SU-DHL-6 (cell line): ENCODE results near the gene VAC14.

Source experiments
- H2AFZ ChIP-seq: fragments of 200-600 bp; sonication (generic); 2 replicates; pipeline ENCODE4 v1.6.1; 2014; ENCODE audit warnings: low read depth, mild to moderate bottlenecking, moderate library complexity, mixed read lengths, antibody characterized with exemption, low read length; ENCODE audit not compliant: severe bottlenecking
- H3F3A ChIP-seq: fragments of 200-600 bp; shearing (Covaris generic); 2 replicates; pipeline ENCODE4 v1.6.0; 2016; ENCODE audit warnings: antibody characterized with exemption, mild to moderate bottlenecking; ENCODE audit not compliant: insufficient read depth
- H3K27ac ChIP-seq: fragments of 200-600 bp; sonication (generic); 2 replicates; pipeline ENCODE4 v1.5.1; 2016; ENCODE audit warnings: low read depth, mild to moderate bottlenecking, low read length, moderate library complexity, mixed read lengths
- H3K27me3 ChIP-seq: fragments of 200-600 bp; sonication (generic), shearing (Covaris generic); 2 replicates; pipeline ENCODE4 v1.6.0; 2014; ENCODE audit warnings: mild to moderate bottlenecking, low read length
- H3K36me3 ChIP-seq: fragments of 200-600 bp; sonication (generic); 2 replicates; pipeline ENCODE4 v1.6.1; 2014; ENCODE audit warnings: mild to moderate bottlenecking, low read length, mixed read lengths
- H3K4me2 ChIP-seq: fragments of 300-600, 200-600 bp; shearing (Covaris generic), sonication (generic); 2 replicates; pipeline ENCODE4 v1.6.0; 2014; ENCODE audit warnings: low read length, low read depth, mild to moderate bottlenecking; ENCODE audit not compliant: poor library complexity, severe bottlenecking
- H3K4me3 ChIP-seq: fragments of 200-600 bp; sonication (generic); 2 replicates; pipeline ENCODE4 v1.5.1; 2014; ENCODE audit warnings: antibody characterized with exemption, low read length, mild to moderate bottlenecking, mixed read lengths; ENCODE audit not compliant: insufficient read depth, poor library complexity, severe bottlenecking
- H3K79me2 ChIP-seq: fragments of 200-600 bp; sonication (generic); 2 replicates; pipeline ENCODE4 v1.6.1; 2014; ENCODE audit warnings: mild to moderate bottlenecking, low read length, moderate library complexity; ENCODE audit not compliant: insufficient read depth
- H3K9ac ChIP-seq: fragments of 200-600 bp; sonication (generic); 2 replicates; pipeline ENCODE4 v1.7.0; 2014; ENCODE audit warnings: mild to moderate bottlenecking, low read length
- H3K9me2 ChIP-seq: fragments of 200-600 bp; sonication (generic); replicated peaks from 2 replicates; pipeline ENCODE4 v1.6.1; 2014; ENCODE audit warnings: low read length; ENCODE audit not compliant: insufficient read depth
- H3K9me3 ChIP-seq: fragments of 200-600 bp; sonication (generic); 2 replicates; pipeline ENCODE4 v1.6.1; 2014; ENCODE audit warnings: low read length, mixed read lengths; ENCODE audit not compliant: insufficient read depth
- H4K20me1 ChIP-seq: fragments of 200-600 bp; sonication (generic); 2 replicates; pipeline ENCODE4 v1.6.1; 2014; ENCODE audit warnings: low read depth, mild to moderate bottlenecking, antibody characterized with exemption, low read length, moderate library complexity, mixed read lengths
- EZH2phosphoT487 ChIP-seq: fragments of 200-600 bp; sonication (generic), shearing (Covaris generic); conservative IDR thresholded peaks from 2 replicates; pipeline ENCODE4 v1.6.1; 2018; ENCODE audit warnings: mild to moderate bottlenecking, antibody characterized with exemption, low read length, moderate library complexity, mixed read lengths
- TF ChIP-seq, protein P1 (sequence below): fragments of 200-600 bp; sonication (generic); IDR thresholded peaks from one replicate; pipeline ENCODE4 v1.5.1; 2017; ENCODE audit warnings: antibody characterized with exemption, mild to moderate bottlenecking, low read length, moderate library complexity; ENCODE audit not compliant: insufficient read depth, poor library complexity, severe bottlenecking

Gene VAC14

DNA sequence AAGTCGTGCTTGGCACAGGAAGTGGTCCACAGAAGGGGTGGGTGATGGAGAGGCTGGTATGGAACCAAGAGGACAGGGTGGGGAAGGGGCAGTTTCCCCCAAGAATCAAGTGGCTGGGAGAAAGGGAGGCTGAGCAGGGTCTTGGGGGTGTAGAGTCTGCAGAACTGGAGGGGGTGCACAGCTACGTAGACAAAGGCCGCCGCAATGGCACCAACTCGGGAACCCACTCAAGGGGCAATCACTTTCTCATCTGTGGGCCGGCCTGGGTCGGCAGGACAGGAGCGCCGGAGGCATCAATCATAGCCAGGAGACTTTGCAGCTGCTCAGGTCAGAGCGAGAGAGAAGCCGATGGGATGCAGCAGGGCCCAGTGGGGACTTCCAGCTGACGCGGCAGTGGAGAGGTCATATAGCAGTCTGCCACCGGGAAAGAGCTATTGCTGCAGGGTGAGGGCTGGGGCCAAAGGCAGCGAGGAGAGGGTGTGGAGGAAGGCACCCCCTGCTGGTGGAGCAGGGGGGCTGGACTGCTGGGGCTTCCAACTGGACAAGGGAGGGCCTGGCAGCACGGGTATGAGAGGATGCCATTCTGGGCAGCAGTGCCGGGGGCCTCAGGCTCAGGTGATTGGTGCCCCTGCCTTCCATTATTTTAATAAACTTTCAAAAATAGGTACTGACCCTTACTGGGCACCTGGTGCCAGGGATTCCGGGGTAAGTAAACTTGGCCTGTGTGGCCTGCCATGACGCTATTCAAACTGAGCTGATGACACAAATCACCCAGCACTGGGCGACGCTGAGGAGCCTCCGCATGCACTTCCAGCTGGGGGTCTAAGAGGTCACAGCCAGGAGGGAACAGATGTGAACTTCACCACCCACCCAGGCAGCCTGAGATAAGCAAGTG lies 62.6 kb downstream of the VAC14 start:
- H3K27me3 ChIP-seq, result no peaks in the 10 kb centered on the region
- H3K4me3 ChIP-seq, result no peak overlapping the region
- no peaks in the 10 kb centered on the region for H4K20me1 ChIP-seq
- H2AFZ ChIP-seq, result no peak overlapping the region
- no peaks in the 10 kb centered on the region for H3K9me2 ChIP-seq
- no peaks in the 10 kb centered on the region for H3K79me2 ChIP-seq
- TF ChIP-seq, protein P1, sequence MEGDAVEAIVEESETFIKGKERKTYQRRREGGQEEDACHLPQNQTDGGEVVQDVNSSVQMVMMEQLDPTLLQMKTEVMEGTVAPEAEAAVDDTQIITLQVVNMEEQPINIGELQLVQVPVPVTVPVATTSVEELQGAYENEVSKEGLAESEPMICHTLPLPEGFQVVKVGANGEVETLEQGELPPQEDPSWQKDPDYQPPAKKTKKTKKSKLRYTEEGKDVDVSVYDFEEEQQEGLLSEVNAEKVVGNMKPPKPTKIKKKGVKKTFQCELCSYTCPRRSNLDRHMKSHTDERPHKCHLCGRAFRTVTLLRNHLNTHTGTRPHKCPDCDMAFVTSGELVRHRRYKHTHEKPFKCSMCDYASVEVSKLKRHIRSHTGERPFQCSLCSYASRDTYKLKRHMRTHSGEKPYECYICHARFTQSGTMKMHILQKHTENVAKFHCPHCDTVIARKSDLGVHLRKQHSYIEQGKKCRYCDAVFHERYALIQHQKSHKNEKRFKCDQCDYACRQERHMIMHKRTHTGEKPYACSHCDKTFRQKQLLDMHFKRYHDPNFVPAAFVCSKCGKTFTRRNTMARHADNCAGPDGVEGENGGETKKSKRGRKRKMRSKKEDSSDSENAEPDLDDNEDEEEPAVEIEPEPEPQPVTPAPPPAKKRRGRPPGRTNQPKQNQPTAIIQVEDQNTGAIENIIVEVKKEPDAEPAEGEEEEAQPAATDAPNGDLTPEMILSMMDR, result peak; percentile 44
- TF ChIP-seq EZH2phosphoT487, result no peak
- H3K27ac ChIP-seq, result peak overlapping the region; percentile 79
- peak overlapping the region; percentile 21; the same call in 1 of the 2 replicates for H3K9ac ChIP-seq
- no peaks in the 10 kb centered on the region for H3K36me3 ChIP-seq
- peaks cover 4% of the 10 kb centered on the region; the same call in 1 of the 2 replicates for H3F3A ChIP-seq
- no peaks in the 10 kb centered on the region for H3K9me3 ChIP-seq
- H3K4me2 ChIP-seq, result peak overlapping the region; percentile 36

DNA sequence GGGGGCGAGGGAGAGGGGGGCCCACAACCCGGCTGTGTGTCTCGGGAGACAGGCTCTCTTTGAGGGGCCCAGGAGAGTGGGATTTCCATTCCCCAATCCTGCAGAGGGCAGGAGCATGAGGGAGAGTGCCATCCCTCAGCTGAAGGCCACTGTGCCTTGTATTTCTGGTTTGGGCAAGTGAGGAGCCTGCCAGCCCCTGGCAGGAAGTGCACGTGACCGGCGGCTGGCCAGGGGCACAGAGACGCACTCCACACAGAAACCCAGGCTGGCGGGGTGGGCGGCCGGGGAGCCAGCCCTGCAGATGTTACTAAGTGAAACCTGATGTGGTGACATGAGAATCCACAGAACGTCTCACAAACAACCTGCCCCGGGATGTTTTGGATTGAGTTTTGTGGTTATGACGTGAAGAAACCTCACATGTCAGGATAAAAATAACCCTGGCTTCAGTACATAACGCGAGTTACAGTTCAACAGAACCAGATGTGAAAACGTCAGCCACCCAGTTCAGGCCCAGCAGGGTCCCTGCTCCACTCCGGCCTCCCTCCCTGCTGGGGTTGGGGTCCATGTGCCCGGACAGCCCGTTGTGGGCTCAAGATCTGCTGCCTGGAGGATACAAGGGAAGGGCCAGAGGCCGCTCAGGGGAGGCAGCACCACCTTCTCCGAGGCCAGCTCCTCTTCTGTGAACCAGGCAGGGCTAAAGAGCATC lies 63.4 kb downstream of the VAC14 start:
- no peak for TF ChIP-seq EZH2phosphoT487
- TF ChIP-seq, protein P1, result no peak
- no peak overlapping the region for H2AFZ ChIP-seq
- no peaks in the 10 kb centered on the region for H3K9me3 ChIP-seq
- no peaks in the 10 kb centered on the region for H3K79me2 ChIP-seq
- H4K20me1 ChIP-seq, result no peaks in the 10 kb centered on the region
- no peak overlapping the region for H3K4me3 ChIP-seq
- H3K9me2 ChIP-seq, result no peaks in the 10 kb centered on the region
- H3K27ac ChIP-seq, result peak overlapping the region; percentile 79
- peak overlapping the region; percentile 36 for H3K4me2 ChIP-seq
- no peaks in the 10 kb centered on the region for H3K36me3 ChIP-seq
- no peaks in the 10 kb centered on the region for H3K27me3 ChIP-seq
- peaks cover 4% of the 10 kb centered on the region; the same call in 1 of the 2 replicates for H3F3A ChIP-seq
- peak overlapping the region; percentile 38 for H3K9ac ChIP-seq

DNA sequence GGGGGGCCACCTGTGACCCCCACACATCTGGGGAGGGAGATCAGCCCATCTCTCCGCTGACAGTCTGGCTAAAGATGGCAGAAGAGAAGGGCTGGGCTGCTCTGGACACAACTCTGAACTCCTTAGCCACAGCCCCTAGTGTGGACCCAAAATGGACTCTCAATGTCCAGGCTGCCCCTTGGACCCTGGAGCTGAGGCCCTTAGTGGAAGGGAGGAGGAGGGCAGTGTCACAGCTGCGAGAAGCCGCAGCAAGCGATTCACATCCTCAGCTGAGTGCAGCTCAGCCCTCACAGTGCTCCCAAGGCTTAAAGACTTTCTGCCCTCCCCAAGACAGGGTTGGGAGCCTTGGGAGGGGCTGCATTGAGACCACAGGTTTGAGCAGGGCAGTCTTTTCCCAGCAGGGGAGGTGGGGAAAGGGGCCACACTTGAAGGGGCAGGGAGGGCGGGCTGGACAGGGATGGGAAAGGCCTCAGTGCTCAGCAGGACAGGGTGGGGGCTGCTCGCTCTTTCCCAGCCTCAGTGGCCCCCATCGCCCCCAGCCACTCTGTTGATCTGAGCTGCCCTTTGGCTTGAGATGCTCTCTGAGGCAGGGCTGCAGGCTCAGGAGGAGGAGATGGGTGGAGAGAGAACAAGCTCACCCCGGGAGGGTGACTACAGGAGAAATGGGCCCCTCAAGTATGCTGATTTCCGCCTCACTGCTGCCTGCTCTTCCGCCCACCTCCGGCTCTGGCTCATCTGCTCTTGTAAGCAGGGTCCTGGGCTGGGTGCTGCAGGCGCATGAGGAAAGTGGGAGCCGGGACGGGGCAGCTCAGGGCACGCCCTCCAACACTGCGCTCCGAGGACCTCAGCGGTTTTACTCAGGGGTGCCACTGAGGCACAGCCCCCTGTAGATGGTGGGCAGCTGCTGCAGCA lies 64.2 kb downstream of the VAC14 start:
- peak overlapping the region; percentile 38 for H3K9ac ChIP-seq
- TF ChIP-seq, protein P1, result no peak
- TF ChIP-seq EZH2phosphoT487, result no peak

More for the DNA sequence above, 64.2 kb downstream of the VAC14 start:
- H3K36me3 ChIP-seq, result no peaks in the 10 kb centered on the region
- no peaks in the 10 kb centered on the region for H4K20me1 ChIP-seq
- H3K79me2 ChIP-seq, result no peaks in the 10 kb centered on the region
- no peaks in the 10 kb centered on the region for H3K9me3 ChIP-seq
- no peaks in the 10 kb centered on the region for H3K27me3 ChIP-seq
- H2AFZ ChIP-seq, result no peak overlapping the region
- H3K4me3 ChIP-seq, result no peak overlapping the region
- H3K27ac ChIP-seq, result peak overlapping the region; percentile 79
- H3K9me2 ChIP-seq, result no peaks in the 10 kb centered on the region
- H3K4me2 ChIP-seq, result peak overlapping the region; percentile 36
- peaks cover 4% of the 10 kb centered on the region; the same call in 1 of the 2 replicates for H3F3A ChIP-seq
